HG02571 (cell line): ENCODE results near the gene MYLK2.
"Not testable (repeated sequence)": the region's sequence is repeated elsewhere in the genome, so short reads cannot be mapped to it uniquely, and the experiment has no call there.

ENCODE experiments used
- ATAC-seq: cut with Tn5 transposase; IDR thresholded peaks from one replicate; pipeline ENCODE4 v1.9.1; 2021; ENCODE audit warnings: mild to moderate bottlenecking, moderate library complexity; ENCODE audit not compliant: unreplicated experiment

Gene MYLK2

DNA sequence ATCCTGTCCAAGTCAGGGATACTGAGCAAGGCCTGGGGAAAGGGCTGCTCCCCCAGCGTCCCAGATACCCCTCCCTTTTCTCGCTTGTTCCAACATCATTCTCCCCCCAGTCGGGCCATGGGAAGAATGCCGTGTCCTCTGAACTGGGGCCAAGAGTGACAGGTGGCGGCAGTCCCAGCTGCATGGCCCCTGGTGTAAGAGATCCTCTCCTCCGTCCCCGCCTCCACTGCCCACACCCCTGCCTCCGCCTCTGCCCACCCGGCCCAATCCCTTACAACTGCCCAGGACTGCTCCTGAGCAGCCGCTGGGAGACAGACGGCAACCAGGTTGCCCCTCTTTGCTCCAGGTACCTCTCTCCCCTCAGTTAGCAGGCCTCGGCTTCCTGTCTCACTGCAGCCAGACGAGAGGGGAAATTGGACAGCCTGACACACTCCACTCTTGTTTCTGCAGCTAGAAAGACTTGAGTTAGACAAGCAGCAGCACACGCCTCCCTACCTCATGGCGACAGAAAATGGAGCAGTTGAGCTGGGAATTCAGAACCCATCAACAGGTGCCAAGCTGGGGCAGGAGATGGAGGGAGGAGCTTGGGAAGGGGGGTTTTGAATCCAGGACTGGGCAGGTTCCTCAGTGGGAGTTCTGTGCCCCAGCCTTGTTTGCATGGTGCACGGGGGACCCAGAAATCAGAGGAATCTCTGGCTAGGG, at the start of gene MYLK2:
Gene MYLK2 (plus strand): TSS at position 274 of the 702 bp plus-strand sequence. CDS start 225 bp downstream, at position 499.
- no peak for ATAC-seq

DNA sequence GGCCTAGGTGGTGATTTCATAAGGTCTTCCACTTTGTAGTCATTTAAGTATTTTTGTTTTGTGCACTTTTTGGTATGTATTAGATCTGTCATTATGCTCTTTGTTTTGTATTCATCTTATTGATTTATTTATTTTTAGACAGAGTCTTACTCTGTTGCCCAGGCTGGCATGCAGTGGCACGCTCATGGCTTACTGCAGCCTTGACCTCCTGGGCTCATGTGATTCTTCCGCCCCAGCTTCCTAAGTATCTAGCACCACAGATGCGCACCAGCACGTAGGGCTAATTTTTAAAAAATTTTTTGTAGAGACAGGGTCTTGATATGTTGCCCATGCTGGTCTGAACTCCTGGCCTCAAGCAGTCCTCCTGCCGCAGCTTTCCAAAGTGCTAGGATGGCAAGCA, 49.5 kb upstream of the MYLK2 start:
- ATAC-seq, result no peak

DNA sequence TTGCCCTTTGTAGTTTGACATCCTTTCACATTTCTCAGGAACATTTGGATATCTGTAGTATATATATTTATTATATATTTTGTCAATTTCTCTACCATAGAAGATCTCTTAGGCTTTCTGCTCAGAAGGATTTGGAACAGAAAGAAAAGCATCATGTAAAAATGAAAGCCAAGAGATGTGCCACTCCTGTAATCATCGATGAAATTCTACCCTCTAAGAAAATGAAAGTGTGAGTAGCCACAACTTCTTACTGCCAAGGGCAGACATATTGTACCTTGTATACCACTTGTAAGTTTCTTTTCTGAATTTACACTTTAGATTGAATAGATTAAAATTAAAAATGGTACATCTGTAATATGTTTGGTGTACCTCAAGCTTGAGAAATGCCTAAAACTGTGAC, 48.9 kb upstream of the MYLK2 start:
- no peak for ATAC-seq

DNA sequence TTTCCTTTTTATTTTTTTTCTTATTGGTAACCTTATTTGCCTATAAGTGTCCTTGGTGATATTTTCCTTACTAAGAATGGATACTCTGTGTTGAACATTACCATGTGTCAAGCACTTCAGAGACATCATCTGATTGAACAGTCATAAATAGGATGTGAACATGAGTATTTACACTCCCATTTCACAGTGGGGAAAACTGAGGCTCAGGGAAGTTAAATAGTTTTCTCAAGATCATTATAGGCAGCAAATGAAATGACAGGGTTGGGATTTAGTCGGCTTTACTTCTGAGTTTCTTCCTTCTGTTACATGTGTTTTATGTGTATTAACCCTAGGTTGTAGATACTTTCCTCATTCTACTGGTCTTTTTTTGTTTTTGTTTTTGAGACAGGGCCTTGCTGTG, 44.7 kb upstream of the MYLK2 start:
- no peak for ATAC-seq

DNA sequence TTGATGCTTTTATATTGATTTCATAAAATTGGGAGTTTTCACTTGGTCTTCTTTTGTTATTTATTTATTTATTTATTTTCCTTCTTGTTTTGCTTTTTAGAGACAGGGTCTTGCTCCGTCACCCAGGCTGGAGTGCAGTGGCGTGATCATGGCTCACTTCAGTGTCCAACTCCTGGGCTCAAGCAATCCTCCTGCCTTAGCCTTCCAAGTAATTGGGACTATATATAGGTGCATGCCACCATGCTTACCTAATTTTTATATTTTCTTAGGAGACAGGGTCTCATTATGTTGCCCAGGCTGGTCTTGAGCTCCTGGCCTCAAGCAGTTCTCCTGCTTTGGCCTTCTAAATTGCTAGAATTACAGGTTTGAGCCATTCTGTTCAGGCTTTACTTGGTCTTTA, 38.3 kb upstream of the MYLK2 start:
- ATAC-seq, result no peak

DNA sequence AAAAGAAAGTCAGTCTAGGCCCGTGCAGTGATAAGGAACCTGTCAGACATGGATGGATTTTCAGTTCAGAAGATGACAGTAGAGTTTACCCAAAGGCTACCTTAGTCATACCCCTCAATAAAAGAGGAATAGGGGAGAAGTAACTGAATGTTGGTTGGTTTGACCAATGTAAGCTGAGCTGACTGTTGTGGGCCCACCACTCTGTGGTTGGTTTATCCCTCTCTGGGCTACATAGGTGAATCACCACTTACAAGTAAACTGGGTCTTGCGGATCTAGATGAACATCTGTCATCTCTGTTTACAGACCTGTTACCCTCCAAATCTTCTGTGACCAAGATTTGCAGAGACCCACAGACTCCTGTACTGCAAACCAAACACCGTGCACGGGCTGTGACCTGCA, 37.2 kb upstream of the MYLK2 start:
- no peak for ATAC-seq

DNA sequence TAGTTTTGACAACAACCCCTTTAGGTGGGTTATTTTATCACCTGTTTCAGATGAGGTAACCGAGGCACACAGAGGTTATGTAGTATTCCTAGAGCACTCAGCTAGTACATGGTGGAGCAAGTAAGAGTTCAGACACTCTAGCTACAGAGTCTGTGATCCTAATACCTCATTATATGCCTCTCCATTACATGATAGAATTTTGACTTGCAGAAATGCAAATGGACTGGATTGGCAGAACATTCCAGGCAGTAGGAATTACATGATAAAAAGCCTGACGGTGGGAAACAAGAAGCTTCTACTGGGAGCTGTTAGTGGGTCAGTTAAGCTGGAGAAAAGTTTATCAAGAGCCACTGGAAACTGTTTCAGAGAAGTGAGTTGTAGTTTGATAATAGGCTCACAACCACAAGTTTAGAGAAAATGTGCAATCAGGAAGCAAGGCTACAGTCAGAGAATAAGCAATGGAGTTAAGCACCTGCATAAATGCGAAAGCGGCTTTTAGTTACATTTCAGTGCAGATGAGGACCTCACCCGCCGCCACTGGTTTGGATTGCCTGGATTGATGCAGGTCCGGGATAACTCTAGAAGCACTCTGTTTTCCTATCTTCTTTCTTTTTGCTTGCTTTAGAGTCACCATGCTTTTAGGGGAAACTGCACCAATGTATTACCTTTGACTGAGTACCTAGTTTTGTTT, 34.7 kb upstream of the MYLK2 start:
- ATAC-seq, result no peak

DNA sequence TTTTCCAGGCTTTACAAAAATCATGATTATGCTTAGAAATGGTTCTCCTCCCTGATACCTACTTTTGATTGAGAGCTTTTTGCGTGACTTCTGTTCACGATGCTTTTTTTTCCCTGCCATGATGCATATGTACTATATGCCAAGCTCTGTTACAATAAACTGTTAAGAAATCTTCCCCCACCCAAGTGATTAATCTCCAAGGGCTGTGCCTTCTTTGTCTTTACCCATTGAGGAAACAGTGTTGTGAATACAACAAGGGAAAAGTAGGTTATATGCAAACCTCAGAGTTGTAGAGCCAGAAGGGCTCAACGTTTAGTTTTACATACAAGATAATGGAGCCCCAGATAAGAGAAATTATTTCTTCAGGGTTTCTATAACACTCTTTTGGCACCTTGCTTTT, 34.1 kb upstream of the MYLK2 start:
- ATAC-seq, result no peak

DNA sequence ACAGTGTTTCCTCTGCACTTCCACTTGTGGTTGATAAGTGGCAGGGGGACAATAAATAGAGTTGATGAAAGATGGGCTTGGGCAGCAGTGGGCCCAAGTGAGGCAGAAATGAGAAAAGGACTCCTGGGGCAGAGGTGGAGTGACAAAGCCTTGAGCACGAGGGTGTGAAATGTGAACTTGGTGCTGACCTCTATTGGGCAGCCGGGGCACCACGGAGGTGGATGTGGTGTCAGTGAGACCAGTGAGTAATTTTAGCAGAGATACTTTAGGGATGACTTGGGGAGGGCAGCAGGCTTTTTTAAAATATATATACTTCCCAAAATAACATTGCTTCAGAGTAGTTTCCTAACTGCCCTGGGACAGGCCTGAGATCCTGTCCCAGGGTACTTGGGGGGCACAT, 30.6 kb upstream of the MYLK2 start:
- no peak for ATAC-seq

DNA sequence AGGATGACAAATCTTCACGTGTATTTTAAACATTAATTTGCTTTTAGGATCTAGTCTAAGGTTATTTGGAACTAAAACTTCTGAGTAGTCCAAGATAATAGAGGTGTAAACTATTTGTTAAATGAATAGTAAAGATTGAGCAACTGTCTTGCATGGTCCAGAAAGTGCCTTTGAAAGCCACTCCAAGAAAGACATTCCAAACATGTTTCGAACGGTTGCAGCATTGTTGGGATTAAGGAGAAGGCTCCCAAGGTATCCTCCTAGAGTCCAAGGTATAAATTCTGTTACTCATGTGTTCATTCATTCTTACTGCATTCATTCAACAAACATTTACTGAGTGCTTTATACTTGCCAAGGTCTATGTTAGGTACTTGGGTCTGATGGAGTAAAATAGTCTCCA, 28.8 kb upstream of the MYLK2 start:
- no peak for ATAC-seq

DNA sequence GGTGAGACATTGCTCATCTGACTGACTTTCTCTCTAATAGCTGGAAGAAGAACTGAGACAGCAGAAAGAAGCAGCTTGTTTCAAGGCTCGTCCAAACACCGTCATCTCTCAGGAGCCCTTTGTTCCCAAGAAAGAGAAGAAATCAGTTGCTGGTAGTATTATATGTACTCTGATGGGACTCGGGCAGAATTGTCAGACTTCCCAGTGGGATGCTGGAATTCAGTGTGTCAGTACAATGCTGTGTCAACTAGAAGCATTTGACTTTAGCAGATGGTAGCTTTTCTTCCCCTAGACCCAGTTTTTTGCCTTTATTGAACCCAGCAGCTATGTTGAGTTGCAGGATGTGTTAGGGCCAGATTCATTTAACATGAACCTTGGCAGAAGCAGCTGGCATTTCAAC, 21.8 kb upstream of the MYLK2 start:
- no peak for ATAC-seq

DNA sequence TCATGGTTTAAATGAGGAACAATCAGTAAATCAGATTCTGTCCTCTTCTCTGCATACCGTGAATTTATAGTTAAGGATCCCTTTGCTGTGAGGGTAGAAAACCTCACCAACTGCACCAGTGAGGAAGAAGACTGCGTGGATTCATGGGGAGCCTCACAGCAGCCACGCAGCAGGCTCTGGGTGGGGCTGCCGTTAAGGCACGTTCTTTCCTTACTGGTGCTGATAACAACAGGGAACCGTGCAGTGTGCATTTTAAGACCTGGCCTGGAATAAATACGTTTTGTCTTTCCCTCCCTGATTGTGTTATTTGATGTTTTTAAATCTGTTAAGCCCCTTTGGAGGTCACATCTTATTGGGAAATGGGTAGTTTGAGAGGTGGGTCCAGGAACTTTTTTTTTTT, 17.6 kb upstream of the MYLK2 start:
- no peak for ATAC-seq

DNA sequence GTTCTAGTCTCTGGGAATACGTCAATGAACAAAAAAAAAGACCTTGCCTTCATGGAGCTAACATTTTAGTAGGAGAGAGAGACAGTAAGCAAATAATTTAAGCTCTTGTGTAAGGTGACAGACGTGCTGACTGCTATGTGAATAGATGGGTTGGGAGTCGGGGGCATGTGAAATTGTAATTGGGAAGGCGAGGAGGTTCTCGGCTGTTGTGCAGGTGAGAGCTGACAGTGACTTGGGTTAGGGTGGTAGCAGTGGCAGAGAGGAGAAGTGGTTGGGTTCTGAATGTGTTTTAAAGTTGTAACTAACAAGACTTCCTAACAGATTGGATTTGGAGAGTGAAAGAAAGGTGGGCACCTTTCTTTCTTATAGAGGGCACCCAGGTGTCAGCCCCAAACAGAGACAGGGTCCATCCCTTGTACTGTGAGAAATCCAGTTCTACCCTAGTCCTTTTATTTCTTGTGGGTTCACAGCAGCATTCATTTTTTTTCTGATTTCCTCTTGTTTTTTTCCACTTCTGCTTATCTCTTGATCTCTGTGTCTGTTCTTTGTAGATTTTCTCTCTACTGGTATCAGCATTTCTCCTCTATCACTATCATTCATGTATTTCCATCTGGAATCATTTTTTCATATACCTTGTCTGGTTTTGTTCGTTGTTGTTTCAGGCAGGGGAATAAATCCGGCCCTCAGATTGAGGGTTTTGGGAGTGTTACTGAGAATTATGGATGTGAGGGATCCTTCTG, 15.4 kb upstream of the MYLK2 start:
- no peak for ATAC-seq

DNA sequence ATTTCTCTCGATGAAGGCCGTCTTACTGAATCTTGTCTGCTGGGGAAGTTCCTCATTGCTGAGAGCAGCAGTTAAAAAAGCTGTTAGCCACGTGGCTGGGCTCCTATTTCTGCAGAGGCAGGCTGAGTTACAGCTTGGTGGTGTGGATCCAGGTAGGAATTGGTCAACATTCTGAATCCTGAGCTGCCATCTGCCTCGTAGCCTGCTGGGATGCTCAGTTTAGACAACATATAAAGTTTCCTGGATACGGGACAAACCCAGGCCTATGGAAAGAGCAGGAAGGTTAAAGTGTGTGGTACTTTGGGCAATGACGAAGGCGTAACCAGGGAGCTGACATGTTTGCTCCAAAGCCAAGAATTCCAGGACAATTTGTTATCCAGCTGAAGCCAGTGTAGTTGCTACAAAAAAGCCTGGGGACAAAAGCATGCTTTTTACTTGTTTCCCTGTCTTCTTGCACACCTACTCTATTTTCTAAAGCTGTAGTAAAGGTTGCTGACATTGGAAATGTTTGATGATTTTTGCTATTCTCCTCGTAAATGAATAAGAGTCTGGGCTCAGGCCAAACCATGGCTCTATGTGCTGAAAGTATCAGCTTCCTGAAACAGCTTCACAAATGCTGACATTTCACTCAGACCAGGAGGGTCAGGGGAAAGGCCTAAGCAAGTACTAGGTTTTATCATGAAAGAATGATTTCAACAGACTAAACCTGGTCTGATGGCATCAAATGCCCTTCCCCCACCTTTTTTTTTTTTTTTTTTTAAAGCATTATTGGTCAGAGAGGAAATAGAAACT, 12.4 kb upstream of the MYLK2 start:
- no peak for ATAC-seq

DNA sequence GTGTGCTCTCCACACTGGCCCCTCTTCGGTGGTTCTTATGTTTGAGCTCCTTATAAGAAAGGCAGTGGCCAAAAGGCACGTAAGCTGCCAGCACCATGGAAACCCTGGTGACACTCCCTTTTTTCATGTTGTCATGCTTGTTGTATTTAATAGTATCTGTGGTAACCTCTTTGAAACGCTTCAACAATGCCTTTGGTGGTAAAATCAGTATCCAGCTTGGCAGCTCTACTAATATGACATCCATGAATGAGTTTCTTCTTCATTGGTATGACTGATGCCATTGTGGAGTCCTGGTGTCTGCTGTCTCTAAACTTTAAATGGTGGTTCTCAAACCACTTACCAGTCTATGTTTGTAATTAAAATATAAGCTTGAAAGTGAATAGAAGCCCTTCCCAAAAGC, 10.7 kb upstream of the MYLK2 start:
- no peak for ATAC-seq

DNA sequence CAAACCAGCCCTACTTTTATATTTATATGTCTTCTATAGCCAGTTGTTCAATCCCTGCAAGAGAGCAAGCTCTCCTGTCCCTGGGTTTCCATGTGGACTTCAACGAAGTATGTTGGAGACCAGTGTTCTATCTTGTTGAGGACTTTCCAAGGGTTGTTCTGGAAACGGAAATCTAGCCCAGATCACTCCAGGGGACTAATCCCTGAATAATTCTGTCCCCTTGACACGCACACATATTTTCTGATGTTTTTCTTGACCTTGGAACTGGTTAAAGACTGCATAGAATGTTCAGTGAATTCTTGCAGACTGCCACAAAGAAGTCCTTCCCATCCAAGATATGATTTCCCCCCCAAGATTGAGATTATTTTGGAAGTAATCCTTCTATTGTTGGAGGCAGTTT, 9.5 kb upstream of the MYLK2 start:
- no peak for ATAC-seq

DNA sequence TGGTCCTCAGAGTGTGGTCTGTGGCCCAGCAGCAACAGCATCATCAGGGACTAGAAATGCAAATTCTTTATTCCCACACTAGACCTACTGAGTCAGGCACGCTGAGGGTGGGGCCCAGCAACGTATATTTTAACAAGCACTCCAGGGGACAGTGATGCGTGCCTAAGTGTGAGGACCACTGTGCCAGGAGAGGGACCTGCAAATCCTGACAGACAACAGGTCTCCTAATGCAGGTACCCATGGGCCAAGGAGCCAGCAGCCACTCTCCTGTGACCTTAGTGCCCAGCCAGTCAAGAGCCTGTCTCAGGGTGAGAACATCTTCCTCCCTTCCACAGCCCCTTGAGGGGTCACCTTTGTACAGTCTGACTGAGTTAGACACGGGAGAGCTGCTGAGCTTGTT, 8.0 kb upstream of the MYLK2 start:
- no peak for ATAC-seq

DNA sequence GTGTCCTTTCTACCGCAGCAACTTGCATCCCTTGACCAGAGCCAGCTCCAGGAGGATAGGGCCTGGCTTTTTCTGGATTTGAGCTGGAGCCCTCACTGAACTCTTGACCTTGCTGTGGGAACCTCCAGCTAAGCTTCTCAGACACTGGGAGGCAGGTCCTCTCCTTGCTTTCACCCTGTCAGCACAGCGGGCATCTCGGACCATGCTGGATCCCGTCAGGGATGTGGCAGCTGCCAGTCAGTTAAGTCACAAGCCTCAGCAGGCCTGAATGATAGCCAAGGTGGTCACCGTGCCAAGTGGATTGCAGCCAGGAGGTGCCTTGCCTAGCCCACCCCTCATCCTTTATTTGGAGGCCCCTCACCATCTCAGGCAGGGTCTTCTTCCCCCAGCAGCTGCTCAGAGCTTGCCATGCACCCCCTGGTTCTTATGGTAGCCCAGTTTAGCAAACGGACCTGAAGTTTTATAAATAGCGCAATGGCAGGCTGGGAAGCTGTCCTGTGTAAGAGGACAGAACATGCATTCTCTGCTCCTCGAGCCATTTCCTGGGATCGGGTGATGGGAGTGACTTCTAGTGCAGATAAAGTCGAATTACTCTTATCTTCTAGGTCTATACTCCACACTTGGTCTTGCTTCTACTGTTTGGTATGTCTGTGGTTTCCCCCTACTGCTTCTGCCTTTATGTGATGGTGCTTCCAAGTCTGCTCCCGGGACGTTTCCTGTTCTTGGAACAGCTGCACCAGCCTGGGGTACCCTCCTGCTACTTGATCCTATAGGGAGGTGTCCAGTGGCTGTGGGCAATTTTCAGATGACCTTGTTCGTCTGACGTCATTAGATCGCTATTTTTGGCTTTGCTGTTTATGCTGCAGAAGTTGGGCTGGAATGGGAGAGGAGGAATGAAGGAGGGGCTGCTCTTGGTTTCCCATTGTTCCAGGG, 7.1 kb upstream of the MYLK2 start:
- no peak for ATAC-seq

DNA sequence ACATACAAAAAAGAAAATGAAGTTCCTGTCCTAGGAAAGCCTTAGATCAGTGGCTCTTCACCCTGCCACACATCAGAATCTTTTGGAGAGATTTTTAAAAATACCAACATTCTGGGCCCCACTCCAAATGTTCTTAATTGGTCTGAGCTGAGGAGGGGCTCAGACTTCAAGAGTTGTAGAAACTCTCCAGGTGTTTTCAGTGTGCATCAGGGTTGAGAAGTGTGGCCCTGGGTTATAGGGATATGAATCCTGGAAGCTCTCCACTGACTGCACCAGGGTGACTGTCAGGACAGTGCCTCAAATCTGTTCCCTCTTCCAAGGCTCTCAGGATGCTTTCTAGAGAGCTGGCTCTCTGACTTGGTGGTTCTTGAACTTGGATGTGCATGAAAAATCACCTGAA, 5.5 kb upstream of the MYLK2 start:
- no peak for ATAC-seq

DNA sequence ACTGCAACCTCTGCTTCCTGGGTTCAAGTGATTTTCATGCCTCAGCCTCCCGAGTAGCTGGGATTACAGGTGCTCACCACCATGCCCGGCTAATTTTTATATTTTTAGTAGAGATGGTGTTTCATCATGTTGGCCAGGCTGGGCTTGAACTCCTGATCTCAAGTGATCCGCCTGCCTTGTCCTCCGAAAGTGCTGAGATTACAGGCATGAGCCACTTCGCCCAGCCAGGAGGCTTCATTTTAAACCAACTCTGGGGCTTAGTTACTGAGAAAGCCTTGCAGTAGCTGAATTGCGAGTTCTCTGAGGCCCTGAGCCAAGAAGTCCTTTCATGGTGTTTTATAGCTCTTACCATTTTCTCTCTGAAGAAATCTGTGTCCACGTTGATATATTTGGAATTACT, 5.0 kb upstream of the MYLK2 start:
- ATAC-seq, result not testable (repeated sequence)
